Measurements from ENCODE around the gene ATP5F1D. TPM values are rescaled to one million over a fixed set of nuclear protein-coding genes. Genes with fewer than 3 reads are reported as not detected.

The ATP5F1D gene
- total and polyA plus RNA-seq, 2 donors (not counting 3 experiments of a cell fraction or from before 2014, with no cell fraction given) = 167 to 192 TPM

- no peak for FAIRE-seq
- Histone ChIP-seq H3K9me3 (replicated peaks; ENCODE audit: control insufficient read depth, insufficient read depth, low read length) (no peaks in the 10 kb centered on the region), H3K27ac (ENCODE audit: insufficient read depth, low read depth, low read length) (no peak overlapping the region), H3K9me1 (replicated peaks; ENCODE audit: control insufficient read depth, extremely low read depth, insufficient read depth, low read length) (no peaks in the 10 kb centered on the region), H2AFZ (ENCODE audit: low read depth, low read length) (no peak overlapping the region), H4K20me1 (replicated peaks; ENCODE audit: control insufficient read depth, extremely low read depth, insufficient read depth, low read length) (no peaks in the 10 kb centered on the region), H3K4me3 (replicated peaks in 1 of 3; ENCODE audit: insufficient read depth in 1 of 3, low read depth in 1 of 3, low read length in 3 of 3) (no peak overlapping the region), H3K4me1 (ENCODE audit: control insufficient read depth, extremely low read depth, insufficient read depth, low read length) (peaks cover 4% of the 10 kb centered on the region), H3K36me3 (ENCODE audit: control insufficient read depth in 2 of 2, extremely low read depth in 1 of 2, insufficient read depth in 2 of 2, low read length in 2 of 2) (no peaks in the 10 kb centered on the region), H3K27me3 (ENCODE audit: control insufficient read depth in 2 of 2, insufficient read depth in 2 of 2, low read length in 2 of 2) (no peaks in the 10 kb centered on the region), H3K9ac (replicated peaks; ENCODE audit: extremely low read depth, insufficient read depth, low read length) (no peak overlapping the region), H3K79me2 (ENCODE audit: control insufficient read depth, insufficient read depth, low read length) (no peaks in the 10 kb centered on the region), H3K4me2 (ENCODE audit: insufficient read depth, low read length) (no peak overlapping the region)
- DNase-seq (ENCODE audit: low read depth, low spot score) = no peak
- CTCF ChIA-PET = no interaction called here
- dilution Hi-C loops (cut with MboI; ENCODE audit: extremely low pct_ligation_motif_present, low sequenced_read_pairs) = no loop called here
- intact Hi-C loops (cut with micrococcal nuclease) = no loop called here
- TF ChIP-seq, protein P1, sequence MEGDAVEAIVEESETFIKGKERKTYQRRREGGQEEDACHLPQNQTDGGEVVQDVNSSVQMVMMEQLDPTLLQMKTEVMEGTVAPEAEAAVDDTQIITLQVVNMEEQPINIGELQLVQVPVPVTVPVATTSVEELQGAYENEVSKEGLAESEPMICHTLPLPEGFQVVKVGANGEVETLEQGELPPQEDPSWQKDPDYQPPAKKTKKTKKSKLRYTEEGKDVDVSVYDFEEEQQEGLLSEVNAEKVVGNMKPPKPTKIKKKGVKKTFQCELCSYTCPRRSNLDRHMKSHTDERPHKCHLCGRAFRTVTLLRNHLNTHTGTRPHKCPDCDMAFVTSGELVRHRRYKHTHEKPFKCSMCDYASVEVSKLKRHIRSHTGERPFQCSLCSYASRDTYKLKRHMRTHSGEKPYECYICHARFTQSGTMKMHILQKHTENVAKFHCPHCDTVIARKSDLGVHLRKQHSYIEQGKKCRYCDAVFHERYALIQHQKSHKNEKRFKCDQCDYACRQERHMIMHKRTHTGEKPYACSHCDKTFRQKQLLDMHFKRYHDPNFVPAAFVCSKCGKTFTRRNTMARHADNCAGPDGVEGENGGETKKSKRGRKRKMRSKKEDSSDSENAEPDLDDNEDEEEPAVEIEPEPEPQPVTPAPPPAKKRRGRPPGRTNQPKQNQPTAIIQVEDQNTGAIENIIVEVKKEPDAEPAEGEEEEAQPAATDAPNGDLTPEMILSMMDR (IDR thresholded peaks at IDR 0.05; ENCODE audit: extremely low read depth in 1 of 2, insufficient read depth in 1 of 2, low read depth in 1 of 2, low read length in 2 of 2) = no peak
- TF ChIP-seq POLR2AphosphoS5 (IDR thresholded peaks at IDR 0.05; ENCODE audit: insufficient read depth, low read depth, low read length) = no peak
- BruUV-seq (replicated peaks) = no TSS peak
- POLR2A ChIA-PET = no interaction called here
Observed at GRCh38 chr19:1292419-1293151, 51.0 kb downstream of the ATP5F1D start.

DNA sequence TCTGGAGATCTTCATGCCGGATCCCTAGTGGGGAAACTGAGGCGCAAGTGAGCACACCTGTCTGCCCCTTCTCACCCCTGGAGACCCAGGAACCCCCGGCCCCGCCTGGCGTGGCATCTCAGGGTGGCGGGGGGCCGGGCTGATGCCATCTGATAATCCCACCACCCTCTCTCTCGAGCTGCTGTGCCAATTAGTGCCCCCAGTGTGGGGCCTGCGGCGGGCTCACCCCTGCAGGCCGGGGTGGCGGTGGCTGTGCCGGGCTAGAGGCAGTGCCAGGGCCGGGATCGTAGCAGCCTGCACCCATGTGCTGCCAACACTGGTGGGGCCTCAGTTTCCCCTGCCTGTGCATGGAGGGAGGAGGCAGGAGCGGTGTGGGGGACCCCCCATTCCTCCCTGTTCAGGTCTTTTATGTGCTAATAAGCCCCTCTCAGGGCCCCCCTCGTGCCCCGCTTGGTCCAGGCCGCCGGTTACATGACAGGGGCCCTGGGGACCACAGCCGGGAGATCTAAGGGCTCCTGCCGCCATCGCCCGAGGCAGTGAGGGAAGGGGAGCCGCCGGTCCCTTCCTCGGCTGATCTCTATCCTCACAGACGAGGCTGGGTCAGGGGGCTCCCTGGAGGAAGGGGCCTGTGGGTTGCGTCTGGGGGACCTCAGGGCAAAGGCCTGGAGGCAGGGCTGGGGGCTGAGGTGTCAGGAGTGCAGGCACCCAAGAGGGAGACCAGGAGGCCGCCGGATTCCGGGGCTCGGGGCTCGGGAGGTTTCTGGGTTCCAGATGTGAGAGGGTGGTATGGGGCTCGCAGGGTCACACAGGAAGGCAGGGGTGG lies 52.4 kb downstream of the ATP5F1D start:
- ChIA-PET CTCF (no interaction called here), POLR2A (no interaction called here)
- Histone ChIP-seq H3K9ac (replicated peaks; ENCODE audit: extremely low read depth, insufficient read depth, low read length) (no peak overlapping the region), H4K20me1 (replicated peaks; ENCODE audit: control insufficient read depth, extremely low read depth, insufficient read depth, low read length) (no peaks in the 10 kb centered on the region), H3K9me3 (replicated peaks; ENCODE audit: control insufficient read depth, insufficient read depth, low read length) (no peaks in the 10 kb centered on the region), H3K79me2 (ENCODE audit: control insufficient read depth, insufficient read depth, low read length) (no peaks in the 10 kb centered on the region), H3K36me3 (ENCODE audit: control insufficient read depth in 2 of 2, extremely low read depth in 1 of 2, insufficient read depth in 2 of 2, low read length in 2 of 2) (no peaks in the 10 kb centered on the region), H3K9me1 (replicated peaks; ENCODE audit: control insufficient read depth, extremely low read depth, insufficient read depth, low read length) (no peaks in the 10 kb centered on the region), H3K4me3 (replicated peaks in 1 of 3; ENCODE audit: insufficient read depth in 1 of 3, low read depth in 1 of 3, low read length in 3 of 3) (no peak overlapping the region), H3K27me3 (ENCODE audit: control insufficient read depth in 2 of 2, insufficient read depth in 2 of 2, low read length in 2 of 2) (no peaks in the 10 kb centered on the region), H3K27ac (ENCODE audit: insufficient read depth, low read depth, low read length) (no peak overlapping the region), H3K4me1 (ENCODE audit: control insufficient read depth, extremely low read depth, insufficient read depth, low read length) (peaks cover 4% of the 10 kb centered on the region), H2AFZ (ENCODE audit: low read depth, low read length) (no peak overlapping the region), H3K4me2 (ENCODE audit: insufficient read depth, low read length) (no peak overlapping the region)
- dilution Hi-C loops (cut with MboI; ENCODE audit: extremely low pct_ligation_motif_present, low sequenced_read_pairs) (no loop called here), intact Hi-C loops (cut with micrococcal nuclease) (no loop called here)
- no TSS peak for BruUV-seq (replicated peaks)
- DNase-seq (ENCODE audit: low read depth, low spot score) (no peak), FAIRE-seq (no peak)
- TF ChIP-seq EZH2 (IDR thresholded peaks at IDR 0.05; ENCODE audit: borderline replicate concordance, low read depth, low read length, severe bottlenecking) (no peak), POLR2A (IDR thresholded peaks at IDR 0.05; ENCODE audit: low read depth, low read length) (no peak), JUN (IDR thresholded peaks at IDR 0.05; ENCODE audit: borderline replicate concordance, insufficient read depth, insufficient read length, low read depth) (no peak), FOS (IDR thresholded peaks at IDR 0.05; ENCODE audit: borderline replicate concordance, insufficient read depth, low read length) (no peak), MAX (IDR thresholded peaks at IDR 0.05; ENCODE audit: insufficient read depth, insufficient read length) (no peak), MYC (IDR thresholded peaks at IDR 0.05; ENCODE audit: low read depth, low read length) (no peak), GATA2 (IDR thresholded peaks at IDR 0.05; ENCODE audit: insufficient read depth, insufficient read length, low read depth, low read length) (no peak), POLR2AphosphoS5 (IDR thresholded peaks at IDR 0.05; ENCODE audit: insufficient read depth, low read depth, low read length) (no peak)
- TF ChIP-seq, protein P1 (IDR thresholded peaks at IDR 0.05; ENCODE audit: extremely low read depth in 1 of 2, insufficient read depth in 1 of 2, low read depth in 1 of 2, low read length in 2 of 2) = no peak

Measured in endothelial cell of umbilical vein (primary cell).